ENCODE data around the gene CLNK.

CLNK gene

GRCh38 chr4:10587296-10587695 is 97.3 kb downstream of the CLNK start:
- no peaks in the 10 kb centered on the region for H3K27me3 ChIP-seq (ENCODE audit: control insufficient read depth, insufficient read depth, low read length, poor library complexity, severe bottlenecking)
- WGBS, 2 experiments = 95% methylated on average over 12 of the region's 12 CpGs

GRCh38 chr4:10584042-10584441 is 100.5 kb downstream of the CLNK start:
- no peak overlapping the region for H3K4me3 ChIP-seq (ENCODE audit: insufficient read depth, low read depth, low read length)
- no peak overlapping the region for H3K27ac ChIP-seq (ENCODE audit: insufficient read depth, low read depth, low read length, poor library complexity, severe bottlenecking)
- no peaks in the 10 kb centered on the region for H3K4me1 ChIP-seq (ENCODE audit: control insufficient read depth, insufficient read depth, low read length)
- no peaks in the 10 kb centered on the region for H3K9me3 ChIP-seq (ENCODE audit: control insufficient read depth, low read length)
- 88 to 90% methylated on average over 2 of the region's 2 CpGs for WGBS, 2 experiments
- no peaks in the 10 kb centered on the region for H3K36me3 ChIP-seq (ENCODE audit: control insufficient read depth, insufficient read depth, low read length)
- no peaks in the 10 kb centered on the region for H3K27me3 ChIP-seq (ENCODE audit: control insufficient read depth, insufficient read depth, low read length, poor library complexity, severe bottlenecking)

More at GRCh38 chr4:10587296-10587695, 97.3 kb downstream of the CLNK start:
- no peak overlapping the region for H3K4me3 ChIP-seq (ENCODE audit: insufficient read depth, low read depth, low read length)
- H3K9me3 ChIP-seq (ENCODE audit: control insufficient read depth, low read length) = no peaks in the 10 kb centered on the region
- H3K27ac ChIP-seq (ENCODE audit: insufficient read depth, low read depth, low read length, poor library complexity, severe bottlenecking) = no peak overlapping the region
- peaks cover 6% of the 10 kb centered on the region for H3K4me1 ChIP-seq (ENCODE audit: control insufficient read depth, insufficient read depth, low read length)
- H3K36me3 ChIP-seq (ENCODE audit: control insufficient read depth, insufficient read depth, low read length) = no peaks in the 10 kb centered on the region

- Histone ChIP-seq H3K4me1 (ENCODE audit: control insufficient read depth, insufficient read depth, low read length) (no peaks in the 10 kb centered on the region), H3K27me3 (ENCODE audit: control insufficient read depth, insufficient read depth, low read length, poor library complexity, severe bottlenecking) (no peaks in the 10 kb centered on the region), H3K4me3 (ENCODE audit: insufficient read depth, low read depth, low read length) (no peak overlapping the region), H3K9me3 (ENCODE audit: control insufficient read depth, low read length) (no peaks in the 10 kb centered on the region), H3K36me3 (ENCODE audit: control insufficient read depth, insufficient read depth, low read length) (no peaks in the 10 kb centered on the region), H3K27ac (ENCODE audit: insufficient read depth, low read depth, low read length, poor library complexity, severe bottlenecking) (no peak overlapping the region)
- WGBS, 2 experiments = 92 to 94% methylated on average over 8 of the region's 8 CpGs
Measured at GRCh38 chr4:10582951-10583350, 101.6 kb downstream of the CLNK start.

- no peaks in the 10 kb centered on the region for H3K9me3 ChIP-seq (ENCODE audit: control insufficient read depth, low read length)
- 72 to 73% methylated on average over 3 of the region's 3 CpGs for WGBS, 2 experiments
- no peak overlapping the region for H3K4me3 ChIP-seq (ENCODE audit: insufficient read depth, low read depth, low read length)
- H3K27me3 ChIP-seq (ENCODE audit: control insufficient read depth, insufficient read depth, low read length, poor library complexity, severe bottlenecking) = no peaks in the 10 kb centered on the region
- H3K4me1 ChIP-seq (ENCODE audit: control insufficient read depth, insufficient read depth, low read length) = no peaks in the 10 kb centered on the region
- H3K36me3 ChIP-seq (ENCODE audit: control insufficient read depth, insufficient read depth, low read length) = no peaks in the 10 kb centered on the region
- H3K27ac ChIP-seq (ENCODE audit: insufficient read depth, low read depth, low read length, poor library complexity, severe bottlenecking) = no peak overlapping the region
Measured at GRCh38 chr4:10582059-10582686, 102.4 kb downstream of the CLNK start.

GRCh38 chr4:10581022-10581421 is 103.5 kb downstream of the CLNK start:
- Histone ChIP-seq H3K27ac (ENCODE audit: insufficient read depth, low read depth, low read length, poor library complexity, severe bottlenecking) (no peak overlapping the region), H3K9me3 (ENCODE audit: control insufficient read depth, low read length) (no peaks in the 10 kb centered on the region), H3K4me1 (ENCODE audit: control insufficient read depth, insufficient read depth, low read length) (no peaks in the 10 kb centered on the region), H3K36me3 (ENCODE audit: control insufficient read depth, insufficient read depth, low read length) (no peaks in the 10 kb centered on the region), H3K4me3 (ENCODE audit: insufficient read depth, low read depth, low read length) (no peak overlapping the region), H3K27me3 (ENCODE audit: control insufficient read depth, insufficient read depth, low read length, poor library complexity, severe bottlenecking) (no peaks in the 10 kb centered on the region)
- 86 to 96% methylated on average over 1 to 2 of the region's 3 CpGs for WGBS, 2 experiments

GRCh38 chr4:10579648-10580047 is 104.9 kb downstream of the CLNK start:
- no peaks in the 10 kb centered on the region for H3K27me3 ChIP-seq (ENCODE audit: control insufficient read depth, insufficient read depth, low read length, poor library complexity, severe bottlenecking)
- H3K4me1 ChIP-seq (ENCODE audit: control insufficient read depth, insufficient read depth, low read length) = no peaks in the 10 kb centered on the region
- no peaks in the 10 kb centered on the region for H3K36me3 ChIP-seq (ENCODE audit: control insufficient read depth, insufficient read depth, low read length)
- H3K4me3 ChIP-seq (ENCODE audit: insufficient read depth, low read depth, low read length) = no peak overlapping the region
- 61 to 77% methylated on average over 1 of the region's 1 CpG for WGBS, 2 experiments
- H3K27ac ChIP-seq (ENCODE audit: insufficient read depth, low read depth, low read length, poor library complexity, severe bottlenecking) = no peak overlapping the region
- no peaks in the 10 kb centered on the region for H3K9me3 ChIP-seq (ENCODE audit: control insufficient read depth, low read length)

- Histone ChIP-seq H3K4me3 (ENCODE audit: insufficient read depth, low read depth, low read length) (no peak overlapping the region), H3K36me3 (ENCODE audit: control insufficient read depth, insufficient read depth, low read length) (no peaks in the 10 kb centered on the region), H3K4me1 (ENCODE audit: control insufficient read depth, insufficient read depth, low read length) (no peaks in the 10 kb centered on the region), H3K27me3 (ENCODE audit: control insufficient read depth, insufficient read depth, low read length, poor library complexity, severe bottlenecking) (no peaks in the 10 kb centered on the region), H3K27ac (ENCODE audit: insufficient read depth, low read depth, low read length, poor library complexity, severe bottlenecking) (no peak overlapping the region), H3K9me3 (ENCODE audit: control insufficient read depth, low read length) (no peaks in the 10 kb centered on the region)
- 93 to 94% methylated on average over 11 of the region's 11 CpGs for WGBS, 2 experiments
Measured at GRCh38 chr4:10577508-10578426, 106.8 kb downstream of the CLNK start.

- Histone ChIP-seq H3K4me3 (ENCODE audit: insufficient read depth, low read depth, low read length) (no peak overlapping the region), H3K4me1 (ENCODE audit: control insufficient read depth, insufficient read depth, low read length) (no peaks in the 10 kb centered on the region), H3K27ac (ENCODE audit: insufficient read depth, low read depth, low read length, poor library complexity, severe bottlenecking) (no peak overlapping the region), H3K9me3 (ENCODE audit: control insufficient read depth, low read length) (no peaks in the 10 kb centered on the region), H3K36me3 (ENCODE audit: control insufficient read depth, insufficient read depth, low read length) (no peaks in the 10 kb centered on the region), H3K27me3 (ENCODE audit: control insufficient read depth, insufficient read depth, low read length, poor library complexity, severe bottlenecking) (no peaks in the 10 kb centered on the region)
- WGBS, 2 experiments = 0 to 4% methylated on average over 1 of the region's 1 CpG
Measured at GRCh38 chr4:10577018-10577417, 107.5 kb downstream of the CLNK start.

GRCh38 chr4:10576236-10576635 is 108.3 kb downstream of the CLNK start:
- Histone ChIP-seq H3K27ac (ENCODE audit: insufficient read depth, low read depth, low read length, poor library complexity, severe bottlenecking) (no peak overlapping the region), H3K4me3 (ENCODE audit: insufficient read depth, low read depth, low read length) (no peak overlapping the region), H3K4me1 (ENCODE audit: control insufficient read depth, insufficient read depth, low read length) (no peaks in the 10 kb centered on the region), H3K27me3 (ENCODE audit: control insufficient read depth, insufficient read depth, low read length, poor library complexity, severe bottlenecking) (no peaks in the 10 kb centered on the region), H3K9me3 (ENCODE audit: control insufficient read depth, low read length) (no peaks in the 10 kb centered on the region), H3K36me3 (ENCODE audit: control insufficient read depth, insufficient read depth, low read length) (no peaks in the 10 kb centered on the region)
- WGBS, 2 experiments = 92 to 95% methylated on average over 3 to 4 of the region's 4 CpGs

GRCh38 chr4:10575414-10575813 is 109.2 kb downstream of the CLNK start:
- Histone ChIP-seq H3K9me3 (ENCODE audit: control insufficient read depth, low read length) (no peaks in the 10 kb centered on the region), H3K36me3 (ENCODE audit: control insufficient read depth, insufficient read depth, low read length) (no peaks in the 10 kb centered on the region), H3K27ac (ENCODE audit: insufficient read depth, low read depth, low read length, poor library complexity, severe bottlenecking) (no peak overlapping the region), H3K27me3 (ENCODE audit: control insufficient read depth, insufficient read depth, low read length, poor library complexity, severe bottlenecking) (no peaks in the 10 kb centered on the region), H3K4me1 (ENCODE audit: control insufficient read depth, insufficient read depth, low read length) (no peaks in the 10 kb centered on the region), H3K4me3 (ENCODE audit: insufficient read depth, low read depth, low read length) (no peak overlapping the region)
- 94% methylated on average over 7 of the region's 7 CpGs for WGBS, 2 experiments
